Testis (tissue), 3 donors: ENCODE data around the gene AP2A2. TPM values are rescaled to one million over a fixed set of nuclear protein-coding genes. Genes with fewer than 3 reads are reported as not detected.
A peak's percentile ranks its signal among the peaks of the same experiment; 100 is the strongest.

ENCODE experiments used
- DNase-seq: peaks from one replicate; pipeline ENCODE4 v3.0.0-alpha.2; 2019
- H3K27ac ChIP-seq, 2 donors: fragments of 200-600 bp; sonication (generic); one replicate each; pipeline ENCODE4 v1.5.1; 2019
- H3K27me3 ChIP-seq: fragments of 200-600 bp; sonication (generic); one replicate; pipeline ENCODE4 v1.5.1; 2019
- H3K36me3 ChIP-seq: fragments of 200-600 bp; sonication (generic); one replicate; pipeline ENCODE4 v1.5.1; 2017; ENCODE audit warnings: low read depth; ENCODE audit errors: missing control alignments
- H3K4me1 ChIP-seq: fragments of 200-600 bp; sonication (generic); one replicate; pipeline ENCODE4 v1.5.1; 2019
- H3K4me3 ChIP-seq, 2 donors: fragments of 200-600 bp; sonication (generic); one replicate each; pipeline ENCODE4 v1.5.1; 2017 to 2019
- H3K9me3 ChIP-seq: fragments of 200-600 bp; sonication (generic); one replicate; pipeline ENCODE4 v1.5.1; 2017
- CTCF ChIP-seq, 3 experiments: fragments of 450-650 bp in 2 of 3; fragments of 200-600 bp in 1 of 3; sonication (generic) in 1 of 3; IDR thresholded peaks; one replicate each; pipeline ENCODE4 v1.5.1; 2016 to 2019; ENCODE audit warnings: antibody characterized with exemption in 3 of 3, mild to moderate bottlenecking in 2 of 3, moderate library complexity in 1 of 3
- POLR2A ChIP-seq: fragments of 450-650 bp; IDR thresholded peaks from one replicate; pipeline ENCODE4 v1.6.1; 2017; ENCODE audit warnings: antibody characterized with exemption, mild to moderate bottlenecking, moderate library complexity
- WGBS, 2 donors: methylation state at CpG; one replicate each; pipeline ENCODE4 v1.1.5; 2018; 5-methylcytosine and 5-hydroxymethylcytosine counted together
- intact Hi-C: fragments of 100-400 bp; cut with DNase I; formaldehyde crosslinking; loops from one replicate; pipeline ENCODE4 v1.15.1; 2023; ENCODE audit warnings: low total_unique reads
- polyA plus RNA-seq: library from polyadenylated mRNA; stranded (reverse); fragments of 350-450 nt; fragmentation: Illumina TruSeq; extraction: RNeasy Lipid Tissue Mini Kit (QIAGEN cat#74804); gene quantifications from one replicate; pipeline ENCODE4 v1.2.3, GENCODE V29; 2014; ENCODE audit warnings: low read depth, low replicate concordance; ENCODE audit not compliant: insufficient read depth
- total RNA-seq, 2 donors: library from RNA; depleted of rRNA; stranded (reverse); fragments of >200 nt; gene quantifications; one replicate each; pipeline ENCODE4 v1.2.3, GENCODE V29; 2016

The AP2A2 gene
- total and polyA plus RNA-seq, 3 donors from 2014 or later: 82.0 to 106 (median 95.0) TPM

- no peaks in the 10 kb centered on the region for H3K27me3 ChIP-seq
- no peaks in the 10 kb centered on the region for H3K9me3 ChIP-seq
- no peaks in the 10 kb centered on the region for H3K36me3 ChIP-seq
- peak overlapping the region; percentile 73 to 88 for H3K4me3 ChIP-seq
- intact Hi-C loops: no loop called here
- DNase-seq: no peak
- H3K27ac ChIP-seq: peak overlapping the region; percentile 80 to 91
- TF ChIP-seq POLR2A (no peak), CTCF (IDR thresholded peaks at IDR 0.05) (no peak)
- 1% methylated on average over 13 to 22 of the region's 26 CpGs for WGBS, 2 donors
- peaks cover 15% of the 10 kb centered on the region for H3K4me1 ChIP-seq
These were observed 759 bp downstream of the AP2A2 start for GRCh38 chr11:926341-926916.

GRCh38 chr11:927871-928270 is 2.2 kb downstream of the AP2A2 start:
- TF ChIP-seq POLR2A (no peak), CTCF (IDR thresholded peaks at IDR 0.05) (no peak)
- WGBS, 2 donors: 70 to 74% methylated on average over 7 of the region's 7 CpGs
- H3K4me1 ChIP-seq: peaks cover 24% of the 10 kb centered on the region
- no peaks in the 10 kb centered on the region for H3K27me3 ChIP-seq
- H3K4me3 ChIP-seq: no peak overlapping the region
- no peak for DNase-seq
- no peaks in the 10 kb centered on the region for H3K36me3 ChIP-seq
- H3K27ac ChIP-seq: no peak overlapping the region
- H3K9me3 ChIP-seq: no peaks in the 10 kb centered on the region
- intact Hi-C loops: no loop called here

GRCh38 chr11:928786-929185 is 3.1 kb downstream of the AP2A2 start:
- Histone ChIP-seq H3K27me3 (no peaks in the 10 kb centered on the region), H3K9me3 (no peaks in the 10 kb centered on the region), H3K4me1 (peaks cover 33% of the 10 kb centered on the region), H3K27ac (no peak overlapping the region), H3K4me3 (no peak overlapping the region), H3K36me3 (no peaks in the 10 kb centered on the region)
- no peak for DNase-seq
- intact Hi-C loops: no loop called here
- WGBS, 2 donors: 85% methylated on average over 8 of the region's 8 CpGs
- TF ChIP-seq CTCF (IDR thresholded peaks at IDR 0.05) (no peak), POLR2A (no peak)

- intact Hi-C loops: no loop called here
These were observed 3.7 kb downstream of the AP2A2 start for GRCh38 chr11:929405-929804.

More at GRCh38 chr11:929405-929804, 3.7 kb downstream of the AP2A2 start:
- Histone ChIP-seq H3K36me3 (no peaks in the 10 kb centered on the region), H3K27me3 (no peaks in the 10 kb centered on the region), H3K4me3 (no peak overlapping the region), H3K9me3 (no peaks in the 10 kb centered on the region), H3K4me1 (peaks cover 36% of the 10 kb centered on the region), H3K27ac (no peak overlapping the region)
- TF ChIP-seq POLR2A: no peak
- TF ChIP-seq CTCF (IDR thresholded peaks at IDR 0.05): no peak
- 95 to 98% methylated on average over 10 to 11 of the region's 11 CpGs for WGBS, 2 donors
- DNase-seq: no peak
